Measurements from ENCODE around the gene PCSK7.

DNA sequence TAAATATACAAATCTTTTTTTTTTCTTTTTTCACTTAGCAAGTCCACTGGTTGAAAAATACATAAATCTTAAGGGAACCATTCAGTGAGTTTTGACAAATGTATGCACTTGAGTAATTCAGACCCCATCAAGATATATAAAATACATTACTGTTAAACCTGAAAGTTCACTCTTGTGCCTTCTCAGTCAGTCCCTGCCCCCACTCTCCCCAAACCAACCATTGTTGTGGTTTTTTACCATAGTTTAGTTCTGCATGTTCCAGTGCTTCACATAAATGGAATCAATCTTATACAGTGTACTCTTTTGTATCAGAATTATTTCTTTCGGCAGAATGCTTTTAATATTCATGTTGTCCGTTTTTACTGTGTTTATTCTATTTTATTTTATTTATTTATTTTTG lies 26.7 kb upstream of the PCSK7 start:
- TF ChIP-seq, protein P1, sequence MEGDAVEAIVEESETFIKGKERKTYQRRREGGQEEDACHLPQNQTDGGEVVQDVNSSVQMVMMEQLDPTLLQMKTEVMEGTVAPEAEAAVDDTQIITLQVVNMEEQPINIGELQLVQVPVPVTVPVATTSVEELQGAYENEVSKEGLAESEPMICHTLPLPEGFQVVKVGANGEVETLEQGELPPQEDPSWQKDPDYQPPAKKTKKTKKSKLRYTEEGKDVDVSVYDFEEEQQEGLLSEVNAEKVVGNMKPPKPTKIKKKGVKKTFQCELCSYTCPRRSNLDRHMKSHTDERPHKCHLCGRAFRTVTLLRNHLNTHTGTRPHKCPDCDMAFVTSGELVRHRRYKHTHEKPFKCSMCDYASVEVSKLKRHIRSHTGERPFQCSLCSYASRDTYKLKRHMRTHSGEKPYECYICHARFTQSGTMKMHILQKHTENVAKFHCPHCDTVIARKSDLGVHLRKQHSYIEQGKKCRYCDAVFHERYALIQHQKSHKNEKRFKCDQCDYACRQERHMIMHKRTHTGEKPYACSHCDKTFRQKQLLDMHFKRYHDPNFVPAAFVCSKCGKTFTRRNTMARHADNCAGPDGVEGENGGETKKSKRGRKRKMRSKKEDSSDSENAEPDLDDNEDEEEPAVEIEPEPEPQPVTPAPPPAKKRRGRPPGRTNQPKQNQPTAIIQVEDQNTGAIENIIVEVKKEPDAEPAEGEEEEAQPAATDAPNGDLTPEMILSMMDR (IDR thresholded peaks at IDR 0.05) = no peak
- no peak for TF ChIP-seq POLR2A (IDR thresholded peaks at IDR 0.05)
